NCI-H2171 treated with DMSO at 0.1 percent for 48 hours (cell line): ENCODE data around the gene BPHL.
"Not testable (repeated sequence)": the region's sequence is repeated elsewhere in the genome, so short reads cannot be mapped to it uniquely, and the experiment has no call there.

Experiments
- DNase-seq: peaks from one replicate; lab custom pipeline; 2025; lab: John Stamatoyannopoulos, UW

Gene BPHL

GRCh38 chr6:3156184-3157130 lies 37.9 kb downstream of the BPHL start:
- DNase-seq = peak; percentile 54

DNA sequence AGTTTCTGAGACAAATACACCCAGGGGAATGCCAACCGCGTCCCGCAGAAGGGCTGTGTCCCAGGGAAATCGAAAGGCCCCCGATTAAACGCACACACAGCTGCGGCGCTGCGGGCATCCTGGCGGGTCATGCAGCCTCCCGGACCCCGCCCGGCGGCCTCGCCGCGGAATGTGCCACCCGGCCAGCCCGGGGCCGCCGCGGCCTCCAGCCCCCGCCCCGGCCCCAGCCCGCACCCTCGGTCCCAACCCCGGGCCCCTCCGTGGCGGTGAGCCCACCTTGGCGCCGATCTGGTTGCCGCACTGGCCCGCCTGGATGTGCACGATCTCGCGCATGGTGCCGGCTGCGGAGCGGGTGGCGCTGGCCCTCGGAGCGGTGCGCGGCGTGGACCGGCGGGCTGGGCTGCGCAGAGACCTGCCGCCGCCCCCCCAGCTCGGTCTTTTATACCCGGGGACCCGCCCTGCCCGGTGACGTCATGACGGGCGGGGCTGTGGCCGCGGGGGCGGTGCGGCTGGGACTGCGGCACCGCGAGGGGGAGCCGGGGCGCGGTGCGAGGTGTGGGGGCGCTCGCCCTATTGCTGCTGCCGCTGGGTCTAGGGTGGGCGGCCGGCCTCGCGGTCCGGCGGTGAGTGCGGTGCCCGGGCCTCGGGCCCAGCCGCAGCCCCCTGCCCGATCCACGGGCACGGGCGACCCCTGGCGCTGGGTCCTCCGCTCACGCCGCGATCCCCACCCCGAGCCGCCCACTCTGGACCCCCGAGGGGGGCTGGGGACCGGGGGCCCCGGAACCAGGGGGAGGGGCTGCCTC lies 38.8 kb downstream of the BPHL start, which contains the start of gene TUBB2A:
TUBB2A (minus strand) TSS at position 414 of the 803 bp plus-strand sequence; CDS start at position 333, 81 bp downstream.
- DNase-seq = peak; percentile 61

DNA sequence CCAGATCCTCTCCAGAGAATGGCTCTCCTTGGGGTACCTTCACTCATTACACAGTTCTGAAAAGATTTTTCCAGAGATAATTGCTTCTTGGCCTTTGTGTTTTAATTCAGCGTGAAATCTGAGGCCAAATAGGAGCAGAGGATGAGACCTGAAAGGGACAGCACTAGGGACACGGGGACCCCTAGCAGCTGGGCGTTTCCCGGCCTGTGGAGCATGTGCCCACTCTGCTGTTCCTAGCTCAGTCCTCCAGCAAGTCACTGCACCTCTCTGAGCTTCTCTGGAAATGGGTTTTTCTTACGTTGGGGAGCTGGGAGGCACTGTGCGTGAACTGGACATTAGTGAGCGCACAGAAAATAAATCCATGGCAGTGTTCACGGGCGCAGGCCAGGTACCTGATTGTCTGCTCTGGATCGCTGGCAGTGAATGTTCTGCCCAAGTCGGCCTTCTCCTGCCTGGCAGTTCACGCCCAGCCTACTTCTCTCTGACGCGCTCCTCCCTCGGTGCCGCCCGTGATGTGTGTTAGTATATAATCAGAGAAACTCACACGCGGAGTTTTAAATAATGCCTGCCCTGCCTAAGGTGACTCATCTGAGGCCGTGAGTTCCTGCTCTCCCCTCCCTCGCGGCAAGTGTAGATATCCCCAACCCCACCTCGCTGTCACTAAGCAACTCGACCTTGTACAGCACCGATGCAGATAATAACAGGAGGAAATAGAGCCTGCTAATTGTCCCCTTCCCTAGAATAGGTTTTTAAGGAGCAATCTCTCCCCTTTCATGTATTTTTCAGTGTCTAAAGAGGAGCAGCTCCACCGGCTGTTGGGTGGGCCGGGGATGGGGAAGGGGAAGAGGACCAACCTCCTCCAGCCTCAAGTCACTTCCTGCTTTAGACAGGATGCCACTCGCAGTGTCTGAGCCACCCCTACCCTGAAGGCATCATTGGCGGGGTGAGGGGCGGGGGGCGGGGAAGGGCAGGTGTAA lies 41.6 kb downstream of the BPHL start:
- no peak for DNase-seq

DNA sequence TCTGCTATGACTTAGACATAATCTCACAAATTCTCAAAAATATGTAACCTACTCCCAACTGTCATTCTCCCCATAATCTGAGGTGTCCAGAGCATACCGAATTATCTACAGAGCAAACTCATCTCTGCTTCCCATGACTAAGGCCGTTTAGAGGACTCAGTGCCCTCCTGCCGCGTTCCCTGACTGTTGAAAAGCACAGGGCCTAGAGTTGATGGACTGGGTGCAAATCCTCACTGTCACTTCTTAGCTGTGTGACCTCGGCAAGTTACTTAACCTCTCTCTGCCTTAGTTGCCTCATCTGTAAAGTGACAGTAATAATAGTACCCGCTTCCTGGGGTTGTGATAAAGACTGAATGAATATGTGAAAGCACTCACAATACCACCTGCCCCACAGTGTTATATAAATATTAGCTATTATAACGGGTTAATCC lies 43.6 kb downstream of the BPHL start:
- DNase-seq = peak; percentile 48

GRCh38 chr6:3162565-3163247 lies 44.2 kb downstream of the BPHL start:
- peak; percentile 88 for DNase-seq

- no peak for DNase-seq
Measured at GRCh38 chr6:3163248-3163594, 44.7 kb downstream of the BPHL start.

- DNase-seq = no peak
Measured at GRCh38 chr6:3164388-3164787, 45.9 kb downstream of the BPHL start.

GRCh38 chr6:3165631-3166534 lies 47.4 kb downstream of the BPHL start:
- DNase-seq = no peak

- DNase-seq = not testable (repeated sequence)
Measured at GRCh38 chr6:3166535-3167225, 48.2 kb downstream of the BPHL start.

GRCh38 chr6:3168046-3168445 lies 49.5 kb downstream of the BPHL start:
- DNase-seq = peak; percentile 58

- DNase-seq = not testable (repeated sequence)
Measured at GRCh38 chr6:3170676-3171075, 52.2 kb downstream of the BPHL start.

DNA sequence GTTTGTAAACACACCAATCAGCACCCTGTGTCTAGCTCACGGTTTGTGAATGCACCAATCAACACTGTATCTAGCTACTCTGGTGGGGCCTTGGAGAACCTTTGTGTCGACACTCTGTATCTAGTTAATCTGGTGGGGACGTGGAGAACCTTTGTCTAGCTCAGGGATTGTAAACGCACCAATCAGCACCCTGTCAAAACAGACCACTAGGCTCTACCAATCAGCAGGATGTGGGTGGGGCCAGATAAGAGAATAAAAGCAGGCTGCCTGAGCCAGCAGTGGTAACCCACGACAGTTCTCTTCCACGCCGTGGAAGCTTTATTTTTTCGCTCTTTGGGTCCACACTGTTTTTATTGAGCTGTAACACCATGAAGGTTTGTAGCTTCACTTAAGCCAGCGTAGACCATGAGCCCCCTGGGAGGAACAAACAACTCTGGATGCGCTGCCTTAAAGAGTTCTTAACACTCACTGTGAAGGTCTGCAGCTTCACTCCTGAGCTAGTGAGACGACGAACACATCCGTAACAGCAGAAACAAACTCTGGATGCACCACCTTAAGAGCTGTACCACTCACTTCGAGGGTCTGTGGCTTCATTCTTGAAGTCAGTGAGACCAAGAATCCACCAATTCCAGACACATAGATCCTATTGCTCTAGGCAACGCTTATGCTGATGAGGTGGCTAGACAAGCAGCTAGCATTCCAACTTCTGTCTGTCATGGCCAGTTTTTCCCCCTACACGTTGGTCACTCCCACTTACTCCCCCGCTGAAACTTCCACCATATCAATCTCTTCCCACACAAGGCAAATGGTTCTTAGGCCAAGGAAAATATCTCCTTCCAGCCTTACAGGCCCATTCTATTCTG lies 53.0 kb downstream of the BPHL start:
- not testable (repeated sequence) for DNase-seq

DNA sequence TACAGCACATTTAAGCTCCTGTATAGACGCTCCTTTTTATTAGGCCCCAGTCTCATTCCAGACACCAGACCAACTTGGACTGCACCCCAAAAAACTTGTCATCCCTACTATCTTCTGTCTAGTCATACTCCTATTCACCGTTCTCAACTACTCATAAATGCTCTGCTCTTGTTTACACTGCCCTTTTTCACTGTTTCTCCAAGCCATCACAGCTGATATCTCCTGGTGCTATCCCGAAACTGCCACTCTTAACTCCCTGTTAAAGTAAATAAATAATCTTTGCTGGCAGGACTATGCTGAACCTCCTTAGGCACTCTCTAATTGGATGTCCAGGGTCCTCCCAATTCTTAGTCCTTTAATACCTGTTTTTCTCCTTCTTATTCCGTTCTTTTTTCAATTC lies 54.3 kb downstream of the BPHL start:
- not testable (repeated sequence) for DNase-seq

- not testable (repeated sequence) for DNase-seq
Measured at GRCh38 chr6:3173636-3174089, 55.2 kb downstream of the BPHL start.

DNA sequence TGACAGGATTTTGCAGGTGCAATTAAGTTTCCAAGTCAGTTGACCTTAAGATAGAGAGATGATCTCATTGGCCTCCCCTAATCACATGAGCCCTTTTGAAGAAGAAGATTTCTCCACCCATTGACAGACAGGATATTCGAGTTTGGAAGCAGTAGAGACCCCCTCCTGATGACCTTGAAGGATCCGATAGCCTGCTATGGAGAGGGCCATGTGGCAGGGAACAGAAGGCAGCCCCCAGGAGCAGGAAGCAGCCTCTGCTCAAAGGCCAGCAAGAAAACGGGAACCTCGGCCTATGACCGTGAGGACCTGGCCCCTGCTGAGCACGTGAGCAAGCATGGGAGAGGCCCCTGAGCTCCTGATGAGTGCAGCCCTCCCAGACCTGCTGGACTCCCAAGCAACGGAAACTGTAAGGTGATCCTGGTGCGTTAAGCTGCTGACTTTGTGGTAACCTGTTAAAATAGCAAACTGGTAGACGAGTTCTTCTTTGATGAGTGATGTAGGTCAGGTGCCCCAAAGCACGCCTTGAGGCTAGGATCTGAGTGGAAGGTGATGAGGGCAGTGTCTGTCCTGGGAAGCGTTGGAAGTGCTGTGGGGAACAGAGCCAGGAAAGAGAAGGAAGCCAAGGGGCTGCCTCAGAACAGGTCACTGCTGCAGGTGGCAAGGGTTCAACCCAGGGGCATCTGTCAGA lies 57.3 kb downstream of the BPHL start:
- no peak for DNase-seq

GRCh38 chr6:3176562-3177355 lies 58.2 kb downstream of the BPHL start:
- no peak for DNase-seq

GRCh38 chr6:3178666-3179065 lies 60.2 kb downstream of the BPHL start:
- DNase-seq = not testable (repeated sequence)
